Neural progenitor cell (in vitro differentiated cells): ENCODE measurements around the gene ZDHHC4.
"Not testable (repeated sequence)": the region's sequence is repeated elsewhere in the genome, so short reads cannot be mapped to it uniquely, and the experiment has no call there.

Source experiments
- CTCF ChIP-seq: fragments of 200-600 bp; sonication (generic); IDR thresholded peaks from 2 replicates; pipeline ENCODE4 v1.5.1; 2017; ENCODE audit warnings: antibody characterized with exemption, mild to moderate bottlenecking
- EZH2 ChIP-seq: fragments of 200-600 bp; sonication (generic); IDR thresholded peaks from 2 replicates; pipeline ENCODE4 v1.6.1; 2017; ENCODE audit warnings: antibody characterized with exemption, mild to moderate bottlenecking, moderate library complexity

- TF ChIP-seq CTCF, EZH2: not testable (repeated sequence)
Observed at GRCh38 chr7:6634971-6635370, 57.7 kb downstream of the ZDHHC4 start.
